SIG-M5 (cell line): ENCODE results near the gene LMO7.
"Not testable (repeated sequence)": the region's sequence is repeated elsewhere in the genome, so short reads cannot be mapped to it uniquely, and the experiment has no call there.

Experiments used
- DNase-seq: peaks from one replicate; lab custom pipeline; 2025; lab: John Stamatoyannopoulos, UW

The LMO7 gene

GRCh38 chr13:75771818-75772217 lies 135.7 kb downstream of the LMO7 start:
- no peak for DNase-seq

- DNase-seq, result no peak
Observed at GRCh38 chr13:75774176-75774575, 138.0 kb downstream of the LMO7 start.

DNA sequence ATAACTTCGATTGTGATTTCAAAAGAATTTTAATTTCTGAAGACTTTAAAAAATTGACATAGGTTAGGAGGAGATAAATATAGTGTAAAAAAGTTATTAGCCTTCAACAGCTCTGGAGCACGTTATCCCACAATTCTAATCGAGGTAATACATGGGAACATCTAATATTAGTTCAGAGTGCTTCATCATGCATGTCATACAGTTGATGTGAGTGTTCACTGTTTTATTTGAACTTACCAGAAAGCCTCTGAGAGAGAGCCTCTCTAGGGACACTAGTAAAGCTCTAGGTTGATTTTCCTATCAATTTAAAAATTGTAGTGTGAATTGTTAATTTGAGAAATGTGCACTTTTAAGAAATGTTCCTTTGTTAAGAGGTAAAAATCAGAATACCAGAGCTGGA lies 140.4 kb downstream of the LMO7 start:
- no peak for DNase-seq

- no peak for DNase-seq
Observed at GRCh38 chr13:75779393-75779792, 143.3 kb downstream of the LMO7 start.

GRCh38 chr13:75780103-75780502 lies 144.0 kb downstream of the LMO7 start:
- not testable (repeated sequence) for DNase-seq

DNA sequence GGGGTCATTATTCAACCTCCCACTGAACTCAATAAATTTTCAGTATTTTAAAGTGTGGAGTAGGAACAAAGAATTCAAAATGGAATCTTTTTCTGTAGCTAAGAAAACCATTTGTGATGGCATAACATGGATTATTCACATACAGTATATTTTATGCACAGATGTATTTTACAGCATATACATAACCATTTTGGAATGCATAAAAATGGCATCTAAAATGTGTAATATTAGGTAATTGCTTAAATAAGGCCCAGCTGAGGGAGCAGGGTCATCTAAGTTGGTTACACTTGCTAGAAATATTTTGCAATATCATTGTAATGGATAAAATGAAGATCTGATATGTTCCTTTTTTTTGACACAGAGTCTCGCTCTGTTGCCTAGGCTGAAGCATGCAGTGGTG lies 146.9 kb downstream of the LMO7 start:
- no peak for DNase-seq

- no peak for DNase-seq
Observed at GRCh38 chr13:75784003-75784402, 147.9 kb downstream of the LMO7 start.

- DNase-seq, result no peak
Observed at GRCh38 chr13:75785130-75785529, 149.0 kb downstream of the LMO7 start.

DNA sequence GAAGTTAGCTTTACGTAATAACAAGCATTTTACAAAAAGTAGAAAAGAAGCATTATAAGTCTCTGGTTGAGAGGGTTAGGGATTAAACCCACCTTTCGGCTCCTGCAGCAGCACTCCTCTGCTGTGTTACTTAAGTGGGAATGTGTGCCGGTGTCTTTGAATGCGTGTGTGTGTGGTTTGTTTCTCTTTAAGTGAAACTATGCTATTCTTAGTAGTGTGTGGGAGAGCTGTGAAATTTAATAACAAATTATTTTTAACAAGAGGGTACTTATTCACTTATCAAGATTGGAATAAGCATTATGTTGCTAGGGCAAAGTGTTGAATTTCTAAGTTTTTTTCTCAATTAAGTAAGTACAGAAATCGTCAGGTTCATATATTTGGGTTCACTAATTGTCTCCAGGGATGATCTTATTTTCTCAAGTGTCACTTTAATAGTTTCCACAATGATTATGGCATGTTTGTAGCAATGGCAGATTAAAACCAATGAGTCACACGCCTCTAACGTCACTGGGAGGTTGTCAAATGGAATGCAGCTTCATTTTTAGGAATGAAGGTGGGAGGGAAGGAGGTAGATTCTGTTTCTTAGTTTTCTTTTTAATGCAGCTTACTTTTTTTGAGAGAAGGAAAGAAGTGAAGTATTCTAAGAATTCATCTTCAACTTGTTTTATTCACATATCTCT lies 151.3 kb downstream of the LMO7 start:
- no peak for DNase-seq

DNA sequence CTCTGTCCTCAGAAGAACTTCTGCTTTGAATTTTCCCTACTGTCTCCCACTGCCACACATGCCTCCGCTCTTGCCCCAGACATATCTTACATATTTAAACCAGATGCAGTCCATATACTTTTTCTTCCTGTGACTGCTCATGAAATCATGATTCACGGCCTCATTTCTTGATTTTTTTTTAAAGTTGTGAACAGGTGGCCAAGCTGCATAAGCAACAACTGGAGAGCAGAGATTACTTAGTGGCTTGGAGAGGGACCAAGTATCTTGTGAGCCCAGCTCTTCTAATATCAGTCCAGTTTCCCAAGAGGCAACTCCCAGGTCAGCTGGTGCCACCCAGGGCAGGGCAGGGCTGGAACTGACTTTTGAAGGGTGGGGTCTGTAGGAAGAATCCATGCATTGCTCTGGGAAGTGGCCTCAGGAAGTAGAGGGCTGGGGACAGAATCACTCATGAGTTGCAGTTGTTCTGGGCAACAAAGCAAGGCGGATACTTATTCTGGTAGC lies 152.4 kb downstream of the LMO7 start:
- no peak for DNase-seq

GRCh38 chr13:75789451-75790197 lies 153.5 kb downstream of the LMO7 start:
- no peak for DNase-seq

DNA sequence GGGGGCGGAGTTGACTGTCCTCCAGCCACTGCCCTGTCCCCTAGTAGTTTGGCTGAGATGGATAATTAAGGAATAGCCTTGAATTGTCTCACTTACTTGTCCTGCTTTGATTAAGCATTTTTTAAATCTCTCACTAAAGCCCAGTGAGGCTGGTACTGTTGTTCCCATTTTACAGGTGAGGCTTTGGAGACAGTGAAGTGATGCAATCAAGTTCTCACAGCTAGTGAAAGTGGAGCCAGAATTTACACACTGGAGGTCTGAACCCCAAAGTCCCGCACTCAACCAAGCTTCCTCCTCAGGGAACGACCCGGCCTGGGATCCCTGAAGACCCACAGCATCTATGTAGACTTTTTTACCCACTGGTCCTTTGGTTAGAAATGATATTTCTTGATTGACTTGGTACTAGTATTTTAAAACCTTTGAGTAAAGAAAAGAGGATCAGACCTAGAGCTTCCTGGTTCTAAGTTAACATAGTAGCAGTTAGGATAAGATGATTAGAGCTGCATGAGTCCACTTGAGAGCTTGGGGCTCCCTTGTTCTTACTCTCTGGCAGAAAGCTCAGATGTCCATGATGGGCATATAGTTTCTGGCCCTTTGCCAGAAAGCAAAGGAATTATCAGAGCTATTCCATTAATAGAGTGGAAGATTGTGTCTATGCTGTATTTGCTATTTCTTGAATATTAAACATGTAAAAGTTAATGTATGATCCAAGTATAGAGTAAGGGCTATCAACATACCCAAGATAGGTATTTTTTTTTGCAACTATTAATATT lies 154.3 kb downstream of the LMO7 start:
- no peak for DNase-seq

- no peak for DNase-seq
Observed at GRCh38 chr13:75792526-75793187, 156.5 kb downstream of the LMO7 start.

DNA sequence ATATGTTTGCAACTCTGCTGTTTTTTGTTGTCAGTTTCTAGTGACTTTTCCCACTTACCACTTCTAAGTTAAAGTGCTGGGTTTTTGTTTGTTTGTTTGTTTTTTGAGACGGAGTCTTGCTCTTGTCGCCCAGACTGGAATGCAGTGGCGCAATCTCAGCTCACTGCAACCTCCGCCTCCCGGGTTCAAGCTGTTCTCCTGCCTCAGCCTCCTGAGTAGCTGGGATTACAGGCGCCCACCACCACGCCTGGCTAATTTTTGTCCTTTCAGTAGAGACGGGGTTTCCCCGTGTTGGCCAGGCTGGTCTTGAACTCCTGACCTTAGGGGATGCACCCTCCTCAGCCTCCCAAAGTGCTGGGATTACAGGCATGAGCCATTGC lies 157.0 kb downstream of the LMO7 start:
- not testable (repeated sequence) for DNase-seq

DNA sequence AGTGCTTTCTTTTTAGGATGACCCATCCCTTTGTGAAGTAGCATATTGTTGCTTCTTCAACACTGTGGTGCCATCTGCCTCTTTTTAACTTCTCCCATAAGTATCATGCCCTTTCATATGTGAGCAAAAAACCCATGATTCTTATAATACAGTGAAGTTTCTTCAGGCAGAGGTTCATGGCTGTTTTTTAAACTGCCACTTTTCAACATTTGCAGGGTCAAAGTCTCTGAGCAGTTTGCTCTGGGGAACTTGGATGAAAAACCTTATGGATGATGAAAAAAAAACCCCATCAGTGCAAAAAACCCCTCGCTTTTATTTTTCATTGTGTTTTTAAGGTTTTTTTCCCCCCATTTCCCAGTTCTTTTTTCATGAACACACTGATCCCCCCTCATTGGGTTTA lies 158.5 kb downstream of the LMO7 start:
- no peak for DNase-seq

GRCh38 chr13:75795274-75795673 lies 159.1 kb downstream of the LMO7 start:
- DNase-seq, result no peak

- no peak for DNase-seq
Observed at GRCh38 chr13:75796825-75797224, 160.7 kb downstream of the LMO7 start.

GRCh38 chr13:75797239-75797638 lies 161.1 kb downstream of the LMO7 start:
- no peak for DNase-seq

GRCh38 chr13:75797719-75798118 lies 161.6 kb downstream of the LMO7 start:
- DNase-seq, result no peak

- no peak for DNase-seq
Observed at GRCh38 chr13:75798353-75799255, 162.5 kb downstream of the LMO7 start.

DNA sequence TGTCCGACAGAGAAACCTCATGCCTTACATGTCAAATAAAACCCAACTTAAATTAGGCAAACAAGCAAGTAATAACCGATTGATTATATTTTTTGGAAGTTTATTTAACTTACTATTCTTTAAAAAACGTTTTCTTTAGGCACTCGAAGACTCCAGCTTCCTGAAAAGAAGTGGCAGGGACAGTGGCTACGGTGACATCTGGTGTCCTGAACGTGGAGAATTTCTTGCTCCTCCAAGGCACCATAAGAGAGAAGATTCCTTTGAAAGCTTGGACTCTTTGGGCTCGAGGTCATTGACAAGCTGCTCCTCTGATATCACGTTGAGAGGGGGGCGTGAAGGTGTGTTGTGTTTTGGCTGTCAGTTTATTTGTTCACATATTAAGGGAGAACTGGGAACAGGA lies 164.4 kb downstream of the LMO7 start:
- no peak for DNase-seq
